HepG2 (cell line): ENCODE data around the gene HECTD2. TPM values are rescaled to one million over a fixed set of nuclear protein-coding genes. Genes with fewer than 3 reads are reported as not detected.

Experiments
- HOXA9 ChIP-seq: sonication (generic); formaldehyde crosslinking; IDR thresholded peaks from 2 replicates; pipeline ENCODE4 v1.8.1; 2022; ENCODE audit warnings: missing genetic modification reagents, mild to moderate bottlenecking, moderate library complexity, borderline replicate concordance
- KLF9 ChIP-seq: IDR thresholded peaks from 2 replicates; pipeline ENCODE4 v1.6.1; 2016; ENCODE audit warnings: low read depth
- KMT2B ChIP-seq: IDR thresholded peaks from 2 replicates; pipeline ENCODE4 v1.6.1; 2016; ENCODE audit warnings: missing genetic modification reagents, missing compliant biosample characterization
- LBX2 ChIP-seq: sonication (generic); formaldehyde crosslinking; IDR thresholded peaks from 2 replicates; pipeline ENCODE4 v1.5.0; 2020; ENCODE audit warnings: missing genetic modification reagents, mild to moderate bottlenecking, borderline replicate concordance
- RXRA ChIP-seq: sonication (generic); formaldehyde crosslinking; IDR thresholded peaks from 2 replicates; pipeline ENCODE4 v1.5.1; 2020; ENCODE audit warnings: missing genetic modification reagents
- ZBTB40 ChIP-seq, 2 experiments: fragments of 450-650 bp in 1 of 2; sonication (generic) in 1 of 2; formaldehyde crosslinking in 1 of 2; IDR thresholded peaks; 2 replicates each; pipeline versions ENCODE4 v1.6.1 to v1.8.0; 2016 to 2022; ENCODE audit warnings: antibody characterized with exemption in 1 of 2, mild to moderate bottlenecking in 1 of 2, missing genetic modification reagents in 1 of 2
- ZNF577 ChIP-seq: sonication (generic); formaldehyde crosslinking; IDR thresholded peaks from 2 replicates; pipeline ENCODE4 v1.4.0; 2020; ENCODE audit warnings: mild to moderate bottlenecking, low read depth, missing genetic modification reagents, borderline replicate concordance
- ZNF674 ChIP-seq: sonication (generic); formaldehyde crosslinking; IDR thresholded peaks from 2 replicates; pipeline ENCODE4 v1.5.0; 2020; ENCODE audit warnings: low read depth, mild to moderate bottlenecking, missing genetic modification reagents
- ZNF766 ChIP-seq: sonication (generic); formaldehyde crosslinking; IDR thresholded peaks from 2 replicates; pipeline ENCODE4 v1.5.0; 2020; ENCODE audit warnings: missing genetic modification reagents, borderline replicate concordance
- ZSCAN21 ChIP-seq: sonication (generic); formaldehyde crosslinking; IDR thresholded peaks from 2 replicates; pipeline ENCODE4 v1.8.0; 2022; ENCODE audit warnings: mild to moderate bottlenecking, missing genetic modification reagents, moderate library complexity, borderline replicate concordance
- polyA plus RNA-seq, 8 experiments: library from polyadenylated mRNA; depleted of rRNA in 3 of 8; stranded (reverse) in 7 of 8; unstranded in 1 of 8; fragments of >200 nt; fragmentation: Illumina TruSeq in 4 of 8; extraction: Trizol in 4 of 8; gene quantifications; 2 replicates each; pipeline versions ENCODE4 v1.2.1 to v1.2.3, GENCODE V29; 2011 to 2016; ENCODE audit warnings: low read depth in 4 of 8, missing spikeins in 1 of 8, mixed read lengths in 1 of 8; ENCODE audit not compliant: insufficient read depth in 1 of 8
- total RNA-seq, 5 experiments: library from RNA; depleted of rRNA; stranded (reverse); fragments of >200 nt; fragmentation: Illumina TruSeq; extraction: Trizol; gene quantifications; 2 replicates each; pipeline ENCODE4 v1.2.3, GENCODE V29; 2016; ENCODE audit warnings: low read depth in 1 of 5

HECTD2 gene
- total and polyA plus RNA-seq, 2 of the 13 experiments (the other 11 are each of a cell fraction or from before 2014, with no cell fraction given): 3.2 to 5.2 TPM

GRCh38 chr10:91452063-91452462 is 41.9 kb downstream of the HECTD2 start (continued):
- TF ChIP-seq ZBTB40 (IDR thresholded peaks at IDR 0.05) (no peak), ZBTB40 (CRISPR knock-in tag; IDR thresholded peaks at IDR 0.05) (no peak), KLF9 (CRISPR knock-in tag) (no peak), ZNF674 (no peak), HOXA9 (CRISPR knock-in tag) (no peak), ZSCAN21 (CRISPR knock-in tag) (no peak), LBX2 (CRISPR knock-in tag) (no peak), ZNF766 (CRISPR knock-in tag) (no peak), RXRA (CRISPR knock-in tag) (no peak), KMT2B (CRISPR knock-in tag) (no peak), ZNF577 (no peak)
